Measurements from ENCODE around the gene CER1. TPM values are rescaled to one million over a fixed set of nuclear protein-coding genes. Genes with fewer than 3 reads are reported as not detected.

CER1 gene
- total and polyA plus RNA-seq, 12 donors: 0.39 TPM; not detected in 11

GRCh38 chr9:14713187-14713767 is 9.3 kb downstream of the CER1 start:
- no peaks in the 10 kb centered on the region for H3K4me1 ChIP-seq (replicated peaks in 1 of 2)
- TF ChIP-seq POLR2A (IDR thresholded peaks at IDR 0.05): no peak
- TF ChIP-seq, protein P1, sequence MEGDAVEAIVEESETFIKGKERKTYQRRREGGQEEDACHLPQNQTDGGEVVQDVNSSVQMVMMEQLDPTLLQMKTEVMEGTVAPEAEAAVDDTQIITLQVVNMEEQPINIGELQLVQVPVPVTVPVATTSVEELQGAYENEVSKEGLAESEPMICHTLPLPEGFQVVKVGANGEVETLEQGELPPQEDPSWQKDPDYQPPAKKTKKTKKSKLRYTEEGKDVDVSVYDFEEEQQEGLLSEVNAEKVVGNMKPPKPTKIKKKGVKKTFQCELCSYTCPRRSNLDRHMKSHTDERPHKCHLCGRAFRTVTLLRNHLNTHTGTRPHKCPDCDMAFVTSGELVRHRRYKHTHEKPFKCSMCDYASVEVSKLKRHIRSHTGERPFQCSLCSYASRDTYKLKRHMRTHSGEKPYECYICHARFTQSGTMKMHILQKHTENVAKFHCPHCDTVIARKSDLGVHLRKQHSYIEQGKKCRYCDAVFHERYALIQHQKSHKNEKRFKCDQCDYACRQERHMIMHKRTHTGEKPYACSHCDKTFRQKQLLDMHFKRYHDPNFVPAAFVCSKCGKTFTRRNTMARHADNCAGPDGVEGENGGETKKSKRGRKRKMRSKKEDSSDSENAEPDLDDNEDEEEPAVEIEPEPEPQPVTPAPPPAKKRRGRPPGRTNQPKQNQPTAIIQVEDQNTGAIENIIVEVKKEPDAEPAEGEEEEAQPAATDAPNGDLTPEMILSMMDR (IDR thresholded peaks at IDR 0.05): no peak
- H3K27ac ChIP-seq: no peak overlapping the region
- no peaks in the 10 kb centered on the region for H3K36me3 ChIP-seq (replicated peaks in 1 of 2)
- WGBS, 4 donors: 75 to 88% (median 80%) methylated on average over 3 of the region's 3 CpGs
- no peak overlapping the region for H3K4me3 ChIP-seq
- H3K9me3 ChIP-seq (replicated peaks in 1 of 3): no peaks in the 10 kb centered on the region
- intact Hi-C loops (cut with DNase I): no loop called here
- H3K27me3 ChIP-seq: peaks cover 4% of the 10 kb centered on the region
- DNase-seq: no peak

GRCh38 chr9:14710804-14711203 is 11.7 kb downstream of the CER1 start:
- no peaks in the 10 kb centered on the region for H3K4me1 ChIP-seq (replicated peaks in 1 of 2)
- no peak for TF ChIP-seq POLR2A (IDR thresholded peaks at IDR 0.05)
- TF ChIP-seq, protein P1 (IDR thresholded peaks at IDR 0.05): no peak
- intact Hi-C loops (cut with DNase I): no loop called here
- H3K4me3 ChIP-seq: no peak overlapping the region
- H3K9me3 ChIP-seq (replicated peaks in 1 of 3): peaks cover 0 to 5% (median 0%) of the 10 kb centered on the region in 3 donors
- no peaks in the 10 kb centered on the region for H3K36me3 ChIP-seq (replicated peaks in 1 of 2)
- no peak overlapping the region for H3K27ac ChIP-seq
- no peak for DNase-seq
- no peaks in the 10 kb centered on the region for H3K27me3 ChIP-seq

- H3K27ac ChIP-seq: no peak overlapping the region
- 83 to 91% (median 86%) methylated on average over 5 of the region's 5 CpGs for WGBS, 4 donors
- no peaks in the 10 kb centered on the region for H3K4me1 ChIP-seq (replicated peaks in 1 of 2)
- no peaks in the 10 kb centered on the region for H3K36me3 ChIP-seq (replicated peaks in 1 of 2)
- H3K4me3 ChIP-seq: no peak overlapping the region
- H3K27me3 ChIP-seq: peaks cover 3% of the 10 kb centered on the region
- no peak for TF ChIP-seq POLR2A (IDR thresholded peaks at IDR 0.05)
- TF ChIP-seq, protein P1 (IDR thresholded peaks at IDR 0.05): no peak
- intact Hi-C loops (cut with DNase I): no loop called here
- DNase-seq: no peak
- peaks cover 0 to 5% (median 0%) of the 10 kb centered on the region in 3 donors for H3K9me3 ChIP-seq (replicated peaks in 1 of 3)
These were observed 15.9 kb downstream of the CER1 start for GRCh38 chr9:14706530-14707140.

- no peaks in the 10 kb centered on the region for H3K36me3 ChIP-seq (replicated peaks in 1 of 2)
- H3K9me3 ChIP-seq (replicated peaks in 1 of 3): peaks cover 0 to 5% (median 0%) of the 10 kb centered on the region in 3 donors
- no peaks in the 10 kb centered on the region for H3K4me1 ChIP-seq (replicated peaks in 1 of 2)
- DNase-seq: no peak
- no peak overlapping the region for H3K4me3 ChIP-seq
- peaks cover 3% of the 10 kb centered on the region for H3K27me3 ChIP-seq
- no peak for TF ChIP-seq POLR2A (IDR thresholded peaks at IDR 0.05)
- TF ChIP-seq, protein P1 (IDR thresholded peaks at IDR 0.05): no peak
- no peak overlapping the region for H3K27ac ChIP-seq
- intact Hi-C loops (cut with DNase I): no loop called here
These were observed 17.5 kb downstream of the CER1 start for GRCh38 chr9:14705079-14705478.
